Hepatocyte (in vitro differentiated cells): ENCODE data around the gene WDPCP.

ENCODE experiments used
- EZH2 ChIP-seq: fragments of 200-600 bp; sonication (generic); IDR thresholded peaks from 2 replicates; pipeline ENCODE4 v1.6.1; 2016; ENCODE audit warnings: antibody characterized with exemption, mild to moderate bottlenecking, borderline replicate concordance
- TF ChIP-seq, protein P1 (sequence below): fragments of 200-600 bp; sonication (generic); IDR thresholded peaks from 2 replicates; pipeline ENCODE4 v1.5.1; 2016; ENCODE audit warnings: antibody characterized with exemption, mild to moderate bottlenecking; ENCODE audit not compliant: poor library complexity

DNA sequence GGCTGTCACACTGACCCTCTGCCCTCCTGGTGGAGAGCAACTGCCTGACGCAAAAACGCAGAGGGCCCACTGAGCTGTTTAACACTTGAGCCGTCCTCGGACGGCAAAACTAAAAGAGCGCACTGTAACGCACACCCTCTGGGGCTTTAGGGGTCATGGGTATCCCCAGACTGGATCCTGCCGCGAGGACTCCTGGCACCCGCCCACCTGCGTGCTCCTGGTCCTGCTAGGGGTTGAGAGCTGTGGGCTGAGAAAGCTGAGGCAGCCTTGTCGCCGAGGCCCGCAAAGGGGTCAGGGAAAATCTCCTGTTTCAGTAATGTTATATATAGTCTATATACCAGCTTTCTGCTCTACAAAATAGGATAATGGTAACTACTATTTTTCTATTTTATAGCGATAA is 39.6 kb upstream of the WDPCP start:
- TF ChIP-seq, protein P1, sequence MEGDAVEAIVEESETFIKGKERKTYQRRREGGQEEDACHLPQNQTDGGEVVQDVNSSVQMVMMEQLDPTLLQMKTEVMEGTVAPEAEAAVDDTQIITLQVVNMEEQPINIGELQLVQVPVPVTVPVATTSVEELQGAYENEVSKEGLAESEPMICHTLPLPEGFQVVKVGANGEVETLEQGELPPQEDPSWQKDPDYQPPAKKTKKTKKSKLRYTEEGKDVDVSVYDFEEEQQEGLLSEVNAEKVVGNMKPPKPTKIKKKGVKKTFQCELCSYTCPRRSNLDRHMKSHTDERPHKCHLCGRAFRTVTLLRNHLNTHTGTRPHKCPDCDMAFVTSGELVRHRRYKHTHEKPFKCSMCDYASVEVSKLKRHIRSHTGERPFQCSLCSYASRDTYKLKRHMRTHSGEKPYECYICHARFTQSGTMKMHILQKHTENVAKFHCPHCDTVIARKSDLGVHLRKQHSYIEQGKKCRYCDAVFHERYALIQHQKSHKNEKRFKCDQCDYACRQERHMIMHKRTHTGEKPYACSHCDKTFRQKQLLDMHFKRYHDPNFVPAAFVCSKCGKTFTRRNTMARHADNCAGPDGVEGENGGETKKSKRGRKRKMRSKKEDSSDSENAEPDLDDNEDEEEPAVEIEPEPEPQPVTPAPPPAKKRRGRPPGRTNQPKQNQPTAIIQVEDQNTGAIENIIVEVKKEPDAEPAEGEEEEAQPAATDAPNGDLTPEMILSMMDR: no peak
- no peak for TF ChIP-seq EZH2
